SH-SY5Y (cell line): ENCODE data around the gene TMEM176A.

ENCODE experiments used
- GATA2 ChIP-seq: IDR thresholded peaks from 2 replicates; pipeline ENCODE4 v1.6.1; 2011; ENCODE audit warnings: mild to moderate bottlenecking, low read depth, low read length
- GATA3 ChIP-seq: IDR thresholded peaks from 2 replicates; pipeline ENCODE4 v1.6.1; 2011; ENCODE audit warnings: low read depth, mild to moderate bottlenecking, low read length, moderate library complexity

- TF ChIP-seq GATA3 (no peak), GATA2 (no peak)
These were observed 48.1 kb downstream of the TMEM176A start for GRCh38 chr7:150848561-150849115.
